Erythroblast (primary cell): ENCODE results near the gene CTNND2.

Experiments
- GATA1 ChIP-seq: IDR thresholded peaks from 2 replicates; pipeline ENCODE4 v1.6.1; 2011; ENCODE audit warnings: low read depth, mild to moderate bottlenecking, control low read depth, low read length, moderate library complexity
- POLR2A ChIP-seq: IDR thresholded peaks from 2 replicates; pipeline ENCODE4 v1.6.1; 2011; ENCODE audit warnings: mild to moderate bottlenecking, low read length

GRCh38 chr5:11770310-11770709 is 133.9 kb downstream of the CTNND2 start:
- TF ChIP-seq POLR2A (no peak), GATA1 (no peak)
